ENCODE measurements around the gene DOK3.

The DOK3 gene, protein sequence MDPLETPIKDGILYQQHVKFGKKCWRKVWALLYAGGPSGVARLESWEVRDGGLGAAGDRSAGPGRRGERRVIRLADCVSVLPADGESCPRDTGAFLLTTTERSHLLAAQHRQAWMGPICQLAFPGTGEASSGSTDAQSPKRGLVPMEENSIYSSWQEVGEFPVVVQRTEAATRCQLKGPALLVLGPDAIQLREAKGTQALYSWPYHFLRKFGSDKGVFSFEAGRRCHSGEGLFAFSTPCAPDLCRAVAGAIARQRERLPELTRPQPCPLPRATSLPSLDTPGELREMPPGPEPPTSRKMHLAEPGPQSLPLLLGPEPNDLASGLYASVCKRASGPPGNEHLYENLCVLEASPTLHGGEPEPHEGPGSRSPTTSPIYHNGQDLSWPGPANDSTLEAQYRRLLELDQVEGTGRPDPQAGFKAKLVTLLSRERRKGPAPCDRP

DNA sequence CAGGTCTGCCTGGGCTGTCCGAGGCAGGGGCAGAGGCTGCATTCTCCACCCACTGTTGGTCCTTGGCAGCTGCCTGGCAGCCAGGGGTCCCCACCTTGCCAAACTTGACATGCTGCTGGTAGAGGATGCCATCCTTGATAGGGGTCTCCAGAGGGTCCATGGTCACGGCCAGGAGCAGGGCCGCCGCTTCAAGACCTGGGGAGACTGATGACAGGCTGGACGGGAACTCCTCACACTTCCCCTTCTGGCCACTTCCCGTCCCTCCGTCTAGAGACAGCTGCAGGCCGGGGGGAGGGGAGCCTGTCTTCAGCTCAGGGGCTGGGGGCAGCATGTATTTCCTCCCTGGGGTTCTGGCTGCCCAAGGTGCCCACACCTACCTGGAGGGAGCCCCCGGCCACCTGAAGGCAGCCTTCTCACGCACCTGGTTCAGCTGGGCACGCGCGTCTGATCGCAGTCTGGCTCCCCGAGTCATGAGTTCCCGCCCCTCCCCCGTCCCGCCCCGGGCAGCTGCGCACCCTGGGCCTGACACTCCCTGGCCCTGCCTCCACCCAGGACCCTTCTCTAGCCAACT is at the start of gene DOK3:
Gene DOK3 (minus strand): TSS at position 446 of the 571 bp plus-strand sequence. CDS start 286 bp downstream, at position 160.
- Histone ChIP-seq H3K27me3 (ENCODE audit: control insufficient read depth, insufficient read depth, low read length) (no peaks in the 10 kb centered on the region), H3K27ac (ENCODE audit: low read length) (no peak within 1 kb of the TSS), H3K4me1 (ENCODE audit: control insufficient read depth, insufficient read depth, low read length) (peaks cover 12% of the 10 kb centered on the region), H3K9me3 (ENCODE audit: control insufficient read depth, insufficient read depth, low read length) (no peaks in the 10 kb centered on the region), H3K4me3 (ENCODE audit: low read length) (no peak within 1 kb of the TSS), H3K36me3 (ENCODE audit: control insufficient read depth, insufficient read depth, low read length) (peaks cover 44% of the 10 kb centered on the region)
- no CpG with 5 or more reads among the region's 20 CpGs for WGBS (ENCODE audit: insufficient coverage, insufficient read length)
- no peak for DNase-seq (ENCODE audit: low read depth, low spot score)

DNA sequence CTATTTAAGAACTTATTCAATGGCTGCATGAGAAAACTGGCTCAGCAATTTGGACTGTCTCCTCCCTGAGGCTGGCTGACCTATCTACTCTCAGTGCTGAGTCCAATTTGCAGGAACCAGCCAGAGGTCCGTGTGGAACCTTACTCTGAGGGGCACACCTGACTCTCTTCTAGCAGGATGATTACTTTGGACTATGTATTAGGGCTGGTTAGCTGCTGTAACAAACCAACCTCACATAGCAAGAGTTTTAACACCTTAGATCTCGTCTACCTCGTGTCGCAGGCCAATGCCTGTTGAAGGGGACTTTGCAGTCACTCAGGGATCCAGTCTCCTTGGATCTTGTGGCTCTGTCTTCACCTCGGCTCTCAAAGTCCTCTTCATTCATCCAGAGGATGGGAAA is 48.2 kb upstream of the DOK3 start:
- DNase-seq (ENCODE audit: low read depth, low spot score): no peak
- H3K27ac ChIP-seq (ENCODE audit: low read length): no peak overlapping the region
- no peaks in the 10 kb centered on the region for H3K27me3 ChIP-seq (ENCODE audit: control insufficient read depth, insufficient read depth, low read length)
- no peak overlapping the region for H3K4me3 ChIP-seq (ENCODE audit: low read length)
- no CpG with 5 or more reads among the region's 5 CpGs for WGBS (ENCODE audit: insufficient coverage, insufficient read length)
- H3K9me3 ChIP-seq (ENCODE audit: control insufficient read depth, insufficient read depth, low read length): 0 out of 2 replicates have a peak, but pooled peaks cover 2% of the 10 kb centered on the region
- no peaks in the 10 kb centered on the region for H3K36me3 ChIP-seq (ENCODE audit: control insufficient read depth, insufficient read depth, low read length)
- H3K4me1 ChIP-seq (ENCODE audit: control insufficient read depth, insufficient read depth, low read length): peaks cover 2% of the 10 kb centered on the region; the same call in 1 of the 2 replicates

DNA sequence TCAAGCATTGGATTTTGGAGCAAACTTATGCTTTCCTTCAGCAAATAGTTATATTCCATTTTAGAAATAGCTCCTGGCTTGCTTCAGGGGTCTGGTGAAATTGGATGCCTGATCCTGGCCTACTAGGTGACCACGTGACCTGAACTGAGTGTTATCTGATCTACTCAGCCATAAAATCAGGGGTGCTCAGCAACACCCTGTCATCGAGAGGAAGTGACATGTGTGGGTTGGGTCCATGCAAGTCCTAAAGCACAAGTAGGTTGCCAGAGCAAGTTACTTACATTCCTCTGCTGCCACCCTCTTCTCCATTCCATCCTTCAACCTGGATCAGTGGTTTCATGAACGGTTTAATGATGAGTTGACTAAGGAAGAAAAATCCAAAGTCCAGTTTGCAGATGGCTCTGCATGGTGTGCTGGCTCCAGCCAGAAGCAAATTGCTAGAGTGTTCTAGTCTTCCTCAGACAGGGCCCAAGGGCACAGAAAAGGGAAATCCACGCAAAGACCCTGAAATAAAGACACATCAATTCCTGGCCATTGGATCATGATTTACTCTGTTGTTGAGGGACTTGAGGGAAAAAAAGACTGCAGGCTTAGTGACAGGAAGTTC is 47.5 kb upstream of the DOK3 start:
- no peaks in the 10 kb centered on the region for H3K27me3 ChIP-seq (ENCODE audit: control insufficient read depth, insufficient read depth, low read length)
- DNase-seq (ENCODE audit: low read depth, low spot score): no peak
- H3K9me3 ChIP-seq (ENCODE audit: control insufficient read depth, insufficient read depth, low read length): 0 out of 2 replicates have a peak, but pooled peaks cover under 1% of the 10 kb centered on the region
- no peaks in the 10 kb centered on the region for H3K36me3 ChIP-seq (ENCODE audit: control insufficient read depth, insufficient read depth, low read length)
- peaks cover 2% of the 10 kb centered on the region; the same call in 1 of the 2 replicates for H3K4me1 ChIP-seq (ENCODE audit: control insufficient read depth, insufficient read depth, low read length)
- no peak overlapping the region for H3K27ac ChIP-seq (ENCODE audit: low read length)
- WGBS (ENCODE audit: insufficient coverage, insufficient read length): no CpG with 5 or more reads among the region's 4 CpGs
- H3K4me3 ChIP-seq (ENCODE audit: low read length): no peak overlapping the region

DNA sequence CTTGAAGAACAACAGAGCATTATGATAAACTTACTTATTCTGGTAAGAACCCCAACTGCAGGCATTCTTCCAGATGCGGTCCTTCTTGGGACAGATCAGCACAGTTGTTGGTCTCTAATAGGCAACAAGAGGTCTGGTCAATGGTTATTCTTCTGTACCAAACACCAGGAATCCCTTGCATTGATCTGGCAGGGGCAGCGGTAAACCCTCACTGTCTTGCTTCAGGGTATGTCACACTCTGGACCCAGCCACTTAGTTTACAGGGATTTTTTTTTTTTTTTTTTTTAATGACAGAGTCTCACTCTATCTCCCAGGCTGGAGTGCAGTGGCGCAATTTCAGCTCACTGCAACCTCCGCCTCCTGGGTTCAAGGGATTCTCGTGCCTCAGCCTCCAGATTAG is 46.0 kb upstream of the DOK3 start:
- Histone ChIP-seq H3K4me3 (ENCODE audit: low read length) (no peak overlapping the region), H3K36me3 (ENCODE audit: control insufficient read depth, insufficient read depth, low read length) (no peaks in the 10 kb centered on the region), H3K27me3 (ENCODE audit: control insufficient read depth, insufficient read depth, low read length) (no peaks in the 10 kb centered on the region), H3K9me3 (ENCODE audit: control insufficient read depth, insufficient read depth, low read length) (no peaks in the 10 kb centered on the region), H3K4me1 (ENCODE audit: control insufficient read depth, insufficient read depth, low read length) (peaks cover 2% of the 10 kb centered on the region; the same call in 1 of the 2 replicates), H3K27ac (ENCODE audit: low read length) (no peak overlapping the region)
- no peak for DNase-seq (ENCODE audit: low read depth, low spot score)
- WGBS (ENCODE audit: insufficient coverage, insufficient read length): no CpG with 5 or more reads among the region's 5 CpGs

DNA sequence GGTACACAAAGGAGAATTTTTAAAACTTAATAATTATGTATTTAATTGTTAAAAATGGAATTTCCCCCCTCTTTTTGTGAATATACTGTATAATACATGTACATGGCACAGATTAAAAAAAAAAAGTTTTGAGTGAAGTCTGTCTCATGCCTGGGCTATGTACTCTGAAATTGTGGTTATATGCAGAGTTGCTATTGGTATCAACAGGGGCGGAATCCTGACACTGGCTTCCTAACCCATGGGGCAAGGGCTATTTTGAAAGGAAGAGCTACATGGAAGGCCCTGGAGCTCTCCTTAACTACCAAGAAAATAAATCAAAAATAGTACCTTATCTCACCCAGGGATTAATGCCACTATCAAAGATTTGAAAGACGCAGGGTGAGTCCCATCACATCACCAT is 45.6 kb upstream of the DOK3 start:
- H3K27me3 ChIP-seq (ENCODE audit: control insufficient read depth, insufficient read depth, low read length): no peaks in the 10 kb centered on the region
- H3K27ac ChIP-seq (ENCODE audit: low read length): no peak overlapping the region
- no peaks in the 10 kb centered on the region for H3K9me3 ChIP-seq (ENCODE audit: control insufficient read depth, insufficient read depth, low read length)
- H3K4me3 ChIP-seq (ENCODE audit: low read length): no peak overlapping the region
- WGBS (ENCODE audit: insufficient coverage, insufficient read length): no CpG with 5 or more reads among the region's 2 CpGs
- no peak for DNase-seq (ENCODE audit: low read depth, low spot score)
- no peaks in the 10 kb centered on the region for H3K36me3 ChIP-seq (ENCODE audit: control insufficient read depth, insufficient read depth, low read length)
- H3K4me1 ChIP-seq (ENCODE audit: control insufficient read depth, insufficient read depth, low read length): peaks cover 2% of the 10 kb centered on the region; the same call in 1 of the 2 replicates

DNA sequence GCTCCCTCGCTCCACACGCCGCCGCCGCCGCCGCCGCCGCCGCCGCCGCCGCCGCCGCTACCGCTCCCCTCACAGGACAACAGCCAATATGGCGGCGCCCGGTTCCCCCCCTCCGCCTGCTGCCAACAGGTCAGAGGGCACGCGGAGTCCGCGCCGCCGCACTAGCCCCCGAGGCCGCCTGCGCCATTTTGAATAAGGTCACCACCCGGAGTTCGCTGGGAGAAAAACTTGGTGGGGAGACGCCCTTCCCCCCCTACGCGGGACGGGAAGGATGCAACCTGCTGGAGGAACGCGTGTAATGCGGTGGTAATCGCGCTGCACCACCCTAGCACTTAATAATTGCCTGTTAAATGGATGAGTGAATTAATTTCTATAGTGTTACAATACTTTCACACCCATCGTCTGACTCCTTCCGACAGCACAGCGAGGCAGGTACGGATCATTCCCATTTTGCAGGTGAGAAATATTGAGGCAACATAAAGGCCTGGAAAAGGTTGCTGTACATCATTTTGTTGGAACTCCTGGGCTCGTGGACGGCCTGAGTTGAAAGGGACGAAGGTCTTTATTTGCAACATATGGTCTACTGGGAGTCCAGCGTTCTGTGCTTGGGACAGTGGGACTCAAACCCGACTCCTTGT is 45.0 kb upstream of the DOK3 start, which contains the start of gene FAM193B:
Gene FAM193B (minus strand): TSS at position 90 of the 638 bp plus-strand sequence. CDS start 105 bp downstream, outside the sequence.
- peaks cover 2% of the 10 kb centered on the region; the same call in 1 of the 2 replicates for H3K4me1 ChIP-seq (ENCODE audit: control insufficient read depth, insufficient read depth, low read length)
- H3K27ac ChIP-seq (ENCODE audit: low read length): no peak within 1 kb of the TSS
- no CpG with 5 or more reads among the region's 49 CpGs for WGBS (ENCODE audit: insufficient coverage, insufficient read length)
- H3K27me3 ChIP-seq (ENCODE audit: control insufficient read depth, insufficient read depth, low read length): no peaks in the 10 kb centered on the region
- DNase-seq (ENCODE audit: low read depth, low spot score): peak; percentile 84
- no peaks in the 10 kb centered on the region; the same call in 1 of the 2 replicates for H3K36me3 ChIP-seq (ENCODE audit: control insufficient read depth, insufficient read depth, low read length)
- no peaks in the 10 kb centered on the region for H3K9me3 ChIP-seq (ENCODE audit: control insufficient read depth, insufficient read depth, low read length)
- peak within 1 kb of the TSS; percentile 99 for H3K4me3 ChIP-seq (ENCODE audit: low read length)

DNA sequence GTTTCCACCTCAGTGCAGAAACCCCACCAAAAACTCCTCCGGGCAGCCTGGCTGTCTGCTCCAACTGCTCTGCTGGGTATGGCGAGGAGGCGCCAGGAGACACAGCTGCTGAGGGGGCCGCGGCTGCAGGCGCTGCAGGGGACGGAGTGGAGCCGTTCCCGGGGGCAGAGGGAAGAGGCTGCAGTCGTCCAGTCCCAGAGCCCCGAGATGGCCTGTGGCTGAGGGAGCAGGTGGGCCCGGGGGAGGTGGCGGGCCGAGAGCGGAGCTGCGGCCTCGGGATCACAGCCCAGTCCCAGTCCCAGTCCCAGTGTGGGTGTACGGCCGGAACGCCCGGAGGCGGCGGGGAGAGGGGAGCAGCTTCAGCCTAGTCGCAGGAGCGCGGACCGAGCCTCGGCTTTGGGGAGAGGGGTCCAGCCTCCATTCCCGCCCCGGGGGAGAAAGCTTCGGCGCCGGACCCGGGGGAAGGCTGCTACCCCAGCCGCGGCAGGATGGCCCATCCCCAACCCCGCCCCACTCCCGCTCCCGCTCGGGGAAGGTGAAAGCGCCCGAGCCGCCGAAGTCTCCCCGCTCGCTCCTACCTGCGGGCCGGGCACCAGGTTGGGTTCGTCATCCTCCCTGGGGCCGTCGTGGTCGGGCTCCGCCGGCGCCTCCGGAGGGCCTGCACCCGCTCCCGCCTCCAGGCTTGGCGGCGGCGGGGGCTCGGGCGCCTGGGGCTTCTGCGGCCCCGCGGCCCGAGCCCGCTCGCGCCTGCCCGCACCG is 44.2 kb upstream of the DOK3 start:
- Histone ChIP-seq H3K9me3 (ENCODE audit: control insufficient read depth, insufficient read depth, low read length) (no peaks in the 10 kb centered on the region), H3K4me1 (ENCODE audit: control insufficient read depth, insufficient read depth, low read length) (peaks cover 2% of the 10 kb centered on the region; the same call in 1 of the 2 replicates), H3K27ac (ENCODE audit: low read length) (no peak overlapping the region), H3K27me3 (ENCODE audit: control insufficient read depth, insufficient read depth, low read length) (no peaks in the 10 kb centered on the region), H3K4me3 (ENCODE audit: low read length) (peak overlapping the region; percentile 99), H3K36me3 (ENCODE audit: control insufficient read depth, insufficient read depth, low read length) (no peaks in the 10 kb centered on the region; the same call in 1 of the 2 replicates)
- no CpG with 5 or more reads among the region's 72 CpGs for WGBS (ENCODE audit: insufficient coverage, insufficient read length)
- no peak for DNase-seq (ENCODE audit: low read depth, low spot score)

DNA sequence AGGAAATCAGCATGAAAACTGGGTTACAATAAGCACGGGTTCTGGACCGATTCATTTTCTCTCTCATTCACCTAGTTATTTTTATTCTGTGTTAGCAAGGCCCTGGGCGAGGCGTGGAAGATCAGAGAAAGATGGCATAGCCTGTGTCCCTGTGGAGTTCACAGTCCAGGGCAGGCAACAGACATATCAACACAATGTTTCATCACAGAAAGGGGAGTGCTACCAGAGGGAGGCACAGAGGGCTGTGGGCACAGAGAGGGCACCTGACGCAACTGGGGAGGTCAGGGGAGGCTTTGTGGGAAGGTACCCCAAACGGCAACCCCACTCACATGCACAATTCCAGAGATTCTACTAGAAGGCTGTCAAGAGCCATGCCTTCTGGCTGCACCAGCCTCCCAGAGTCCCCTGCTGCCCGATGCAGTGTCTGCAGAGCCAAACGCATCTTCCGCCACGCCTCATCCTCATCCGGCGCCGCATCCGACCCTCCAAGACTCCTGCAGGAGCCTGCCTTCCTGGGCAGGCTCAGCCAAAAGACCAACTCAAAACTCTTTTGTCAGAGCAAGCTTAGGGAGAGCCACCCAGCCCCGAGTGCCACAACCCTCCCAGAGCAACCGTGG is 43.3 kb upstream of the DOK3 start:
- no peak overlapping the region for H3K27ac ChIP-seq (ENCODE audit: low read length)
- no peaks in the 10 kb centered on the region for H3K27me3 ChIP-seq (ENCODE audit: control insufficient read depth, insufficient read depth, low read length)
- H3K36me3 ChIP-seq (ENCODE audit: control insufficient read depth, insufficient read depth, low read length): no peaks in the 10 kb centered on the region; the same call in 1 of the 2 replicates
- peak overlapping the region; percentile 99; the same call in 1 of the 2 replicates for H3K4me3 ChIP-seq (ENCODE audit: low read length)
- DNase-seq (ENCODE audit: low read depth, low spot score): no peak
- WGBS (ENCODE audit: insufficient coverage, insufficient read length): no CpG with 5 or more reads among the region's 16 CpGs
- peaks cover 2% of the 10 kb centered on the region; the same call in 1 of the 2 replicates for H3K4me1 ChIP-seq (ENCODE audit: control insufficient read depth, insufficient read depth, low read length)
- no peaks in the 10 kb centered on the region for H3K9me3 ChIP-seq (ENCODE audit: control insufficient read depth, insufficient read depth, low read length)

DNA sequence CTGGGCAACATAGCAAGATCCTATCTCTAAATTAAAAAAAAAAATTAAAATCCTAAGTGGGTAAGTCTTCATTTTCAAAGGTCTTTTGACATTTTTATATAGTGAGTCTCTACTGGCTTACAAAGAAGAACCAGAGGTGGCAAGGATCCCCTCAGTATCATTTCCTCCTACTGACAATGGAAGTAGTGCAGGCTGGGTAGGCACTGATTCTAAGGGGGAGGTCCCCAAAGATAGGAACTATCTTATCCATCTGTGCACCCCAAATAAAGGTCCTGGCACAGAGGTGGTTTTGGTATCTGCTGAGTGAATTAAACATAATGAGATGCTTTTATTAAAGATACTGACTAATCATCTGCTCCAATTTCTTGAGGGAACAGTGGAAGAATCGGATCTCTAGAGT is 40.5 kb upstream of the DOK3 start:
- H3K9me3 ChIP-seq (ENCODE audit: control insufficient read depth, insufficient read depth, low read length): no peaks in the 10 kb centered on the region
- peaks cover 2% of the 10 kb centered on the region; the same call in 1 of the 2 replicates for H3K4me1 ChIP-seq (ENCODE audit: control insufficient read depth, insufficient read depth, low read length)
- H3K27ac ChIP-seq (ENCODE audit: low read length): no peak overlapping the region
- no peak for DNase-seq (ENCODE audit: low read depth, low spot score)
- no peaks in the 10 kb centered on the region for H3K27me3 ChIP-seq (ENCODE audit: control insufficient read depth, insufficient read depth, low read length)
- no peak overlapping the region for H3K4me3 ChIP-seq (ENCODE audit: low read length)
- no peaks in the 10 kb centered on the region; the same call in 1 of the 2 replicates for H3K36me3 ChIP-seq (ENCODE audit: control insufficient read depth, insufficient read depth, low read length)
- WGBS (ENCODE audit: insufficient coverage, insufficient read length): no CpG with 5 or more reads among the region's 1 CpG
